K562 (cell line): ENCODE results near the gene UNC5B. TPM values are rescaled to one million over a fixed set of nuclear protein-coding genes. Genes with fewer than 3 reads are reported as not detected.

Experiments
- ATAC-seq: fragments of 200-7000 bp; cut with Tn5 transposase; 3 replicates; pipeline ENCODE4 v1.9.1; 2020; ENCODE audit warnings: moderate library complexity
- BruUV-seq: library from RNA; stranded (reverse); fragments of 400-500 nt; replicated peaks from 2 replicates; lab custom pipeline; 2021; lab: Mats Ljungman, UMichigan
- CTCF ChIA-PET: fragments of 300-600 bp; formaldehyde crosslinking; extraction: SDS; loops from one replicate; lab custom pipeline; 2021; ENCODE audit warnings: low intra/inter-chr PET ratio; lab: Yijun Ruan, JAX
- POLR2A ChIA-PET: fragments of 300-600, 350-650 bp; sonication (Branson Sonifier 250); formaldehyde crosslinking; extraction: SDS; loops from one replicate; lab custom pipeline; 2021; ENCODE audit warnings: antibody characterized with exemption, inconsistent platforms; lab: Yijun Ruan, JAX
- DNase-seq, 4 experiments: peaks; one replicate each; pipeline versions ENCODE4 v3.0.0 to v3.0.0-alpha.2; 2011 to 2018; ENCODE audit warnings: low spot score in 3 of 4, mixed read lengths in 3 of 4; ENCODE audit errors: extremely low read depth in 1 of 4
- FAIRE-seq: peaks from 2 replicates; lab custom pipeline; 2011; peaks lifted over from hg19 to GRCh38; lab: Jason Lieb, UNC
- H2AFZ ChIP-seq: 2 replicates; pipeline ENCODE4 v1.6.0; 2011; ENCODE audit warnings: low read depth, low read length, control low read depth, inconsistent platforms
- H3K27ac ChIP-seq: fragments of 200-600 bp; 3 replicates; pipeline ENCODE4 v1.8.0; 2011; ENCODE audit warnings: low read depth, mild to moderate bottlenecking, control low read depth, inconsistent platforms, low read length, moderate library complexity, mixed read lengths; ENCODE audit errors: extremely low read depth
- H3K27me3 ChIP-seq, 2 experiments: fragments of 300-600 bp in 1 of 2; 2 replicates in 1 of 2; 3 replicates in 1 of 2; pipeline versions ENCODE4 v1.6.0 to v1.8.0; 2011; ENCODE audit warnings: inconsistent platforms in 2 of 2, low read length in 2 of 2, mild to moderate bottlenecking in 1 of 2, mixed read lengths in 1 of 2, moderate library complexity in 1 of 2; ENCODE audit not compliant: control insufficient read depth in 2 of 2, insufficient read depth in 2 of 2
- H3K36me3 ChIP-seq: fragments of 300-600 bp; 3 replicates; pipeline ENCODE4 v1.8.0; 2011; ENCODE audit warnings: mild to moderate bottlenecking, low read length, inconsistent platforms; ENCODE audit not compliant: control insufficient read depth, insufficient read depth
- H3K4me1 ChIP-seq, 2 experiments: fragments of 200-600 bp in 1 of 2; replicated peaks in 1 of 2; 2 replicates in 1 of 2; 3 replicates in 1 of 2; pipeline versions ENCODE4 v1.5.1 to v1.8.0; 2011; ENCODE audit warnings: inconsistent platforms in 2 of 2, low read length in 2 of 2, mild to moderate bottlenecking in 1 of 2, mixed read lengths in 1 of 2, moderate library complexity in 1 of 2; ENCODE audit not compliant: control insufficient read depth in 2 of 2, insufficient read depth in 2 of 2
- H3K4me2 ChIP-seq: 2 replicates; pipeline ENCODE4 v1.6.1; 2011; ENCODE audit warnings: low read length, control low read depth, inconsistent platforms, mixed read lengths; ENCODE audit not compliant: insufficient read depth
- H3K4me3 ChIP-seq: fragments of 200-600 bp; sonication (generic), shearing (Covaris generic); 2 replicates; pipeline ENCODE4 v1.5.1; 2016; ENCODE audit warnings: control low read depth, inconsistent platforms
- H3K79me2 ChIP-seq: fragments of 200-600 bp; 3 replicates; pipeline ENCODE4 v1.8.0; 2011; ENCODE audit warnings: low read length, inconsistent platforms; ENCODE audit not compliant: control insufficient read depth, insufficient read depth
- H3K9ac ChIP-seq, 2 experiments: 2 replicates each; pipeline versions ENCODE4 v1.6.0 to v1.6.1; 2011; ENCODE audit warnings: low read depth in 2 of 2, low read length in 2 of 2, control low read depth in 1 of 2, inconsistent platforms in 1 of 2, mild to moderate bottlenecking in 1 of 2, mixed read lengths in 1 of 2; ENCODE audit not compliant: insufficient read depth in 1 of 2
- H3K9me1 ChIP-seq: one replicate; pipeline ENCODE4 v1.6.0; 2011; ENCODE audit warnings: inconsistent platforms, mild to moderate bottlenecking, low read length, moderate library complexity; ENCODE audit not compliant: control insufficient read depth, insufficient read depth
- H3K9me3 ChIP-seq: replicated peaks from 2 replicates; pipeline ENCODE4 v1.5.1; 2011; ENCODE audit warnings: low read depth, low read length, inconsistent platforms; ENCODE audit not compliant: control insufficient read depth, insufficient read depth
- H4K20me1 ChIP-seq: replicated peaks from 2 replicates; pipeline ENCODE4 v1.6.1; 2011; ENCODE audit warnings: low read length, inconsistent platforms, mixed read lengths; ENCODE audit not compliant: control insufficient read depth, insufficient read depth
- EGR1 ChIP-seq: fragments of 450-650 bp; conservative IDR thresholded peaks from 2 replicates; pipeline ENCODE4 v1.6.1; 2017; ENCODE audit warnings: mild to moderate bottlenecking
- MAFG ChIP-seq: fragments of 450-650 bp; conservative IDR thresholded peaks from 2 replicates; pipeline ENCODE4 v1.6.1; 2016; ENCODE audit warnings: missing genetic modification characterization, missing compliant biosample characterization
- NR2C2 ChIP-seq, 2 experiments: fragments of 200-800 bp in 1 of 2; sonication (Bioruptor generic) in 1 of 2; sonication (generic) in 1 of 2; formaldehyde crosslinking in 1 of 2; IDR thresholded peaks; 2 replicates each; pipeline versions ENCODE4 v1.6.1 to v1.8.0; 2016 to 2022; ENCODE audit warnings: mild to moderate bottlenecking in 1 of 2, missing compliant biosample characterization in 1 of 2, missing genetic modification characterization in 1 of 2, missing genetic modification reagents in 1 of 2
- WGBS: fragments of 100-300 bp; shearing (Covaris generic); methylation state at CpG from one replicate; pipeline ENCODE4 v1.1.6; 2016; ENCODE audit warnings: low coverage, mixed read lengths; ENCODE audit not compliant: insufficient coverage; ENCODE audit errors: missing lambda C conversion rate; 5-methylcytosine and 5-hydroxymethylcytosine counted together
- in situ Hi-C: fragments of 300-500 bp; cut with MboI; formaldehyde crosslinking; loops from 4 replicates; pipeline ENCODE4 v1.15.0; 2018; ENCODE audit warnings: inconsistent platforms, mixed read lengths
- intact Hi-C: fragments of 100-400 bp; cut with micrococcal nuclease; formaldehyde crosslinking; loops from 2 replicates; pipeline ENCODE4 v1.14.2; 2022
- polyA plus RNA-seq, 8 experiments: library from polyadenylated mRNA; depleted of rRNA in 4 of 8; stranded (reverse) in 5 of 8; unstranded in 3 of 8; fragments of >200 nt; fragmentation: Nextera tagmentation in 2 of 8; fragmentation: Illumina TruSeq in 1 of 8; extraction: Ambion mirVana in 2 of 8; extraction: Trizol in 1 of 8; gene quantifications; 2 replicates each; pipeline versions ENCODE4 v1.2.1 to v1.2.3, GENCODE V29; 2011 to 2014; ENCODE audit warnings: inconsistent platforms in 1 of 8, missing spikeins in 1 of 8
- total RNA-seq, 7 experiments: library from RNA; depleted of rRNA in 6 of 7; stranded (reverse); fragments of >200 nt in 6 of 7; fragmentation: Illumina TruSeq in 2 of 7; extraction: Trizol in 2 of 7; gene quantifications; 2 replicates each; pipeline versions ENCODE4 v1.2.1 to v1.2.3, GENCODE V29; 2011 to 2021; ENCODE audit warnings: low replicate concordance in 1 of 7
- TF ChIP-seq, protein P1 (sequence below): fragments of 200-800 bp; sonication (Bioruptor generic); IDR thresholded peaks from 2 replicates; pipeline ENCODE4 v1.6.1; 2017; ENCODE audit warnings: missing genetic modification characterization, missing compliant biosample characterization
- TF ChIP-seq, protein P2 (sequence below), 3 experiments: fragments of 200-800 bp in 1 of 3; sonication (Bioruptor generic) in 1 of 3; sonication (generic) in 1 of 3; formaldehyde crosslinking in 1 of 3; IDR thresholded peaks; 2 replicates each; pipeline versions ENCODE4 v1.6.1 to v1.8.0; 2016 to 2022; ENCODE audit warnings: mild to moderate bottlenecking in 2 of 3, missing compliant biosample characterization in 2 of 3, missing genetic modification characterization in 2 of 3, missing genetic modification reagents in 1 of 3

UNC5B gene
- total and polyA plus RNA-seq, 9 of the 15 experiments (the other 6 are each of a cell fraction or from before 2014, with no cell fraction given): 0.10 to 8.4 (median 2.1) TPM

DNA sequence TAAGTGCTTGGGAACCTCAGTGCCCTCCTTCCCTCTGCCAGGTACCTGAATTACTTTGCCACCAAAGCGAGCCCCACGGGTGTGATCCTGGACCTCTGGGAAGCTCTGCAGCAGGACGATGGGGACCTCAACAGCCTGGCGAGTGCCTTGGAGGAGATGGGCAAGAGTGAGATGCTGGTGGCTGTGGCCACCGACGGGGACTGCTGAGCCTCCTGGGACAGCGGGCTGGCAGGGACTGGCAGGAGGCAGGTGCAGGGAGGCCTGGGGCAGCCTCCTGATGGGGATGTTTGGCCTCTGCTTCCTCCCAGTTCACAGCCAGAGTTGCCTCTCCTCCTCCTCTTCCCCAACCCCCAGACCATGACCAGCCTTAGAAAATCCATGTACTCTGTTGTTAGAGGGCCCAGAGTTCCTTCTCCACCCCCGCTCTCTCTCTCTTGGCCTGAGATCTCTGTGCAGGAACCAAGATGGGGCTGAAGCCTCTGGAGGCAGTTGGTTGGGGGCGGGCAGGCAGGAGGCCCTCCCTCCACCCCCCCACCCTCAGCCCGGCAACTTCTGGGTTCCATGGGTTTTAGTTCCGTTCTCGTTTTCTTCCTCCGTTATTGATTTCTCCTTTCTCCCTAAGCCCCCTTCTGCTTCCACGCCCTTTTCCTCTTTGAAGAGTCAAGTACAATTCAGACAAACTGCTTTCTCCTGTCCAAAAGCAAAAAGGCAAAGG lies 86.9 kb downstream of the UNC5B start:
- Histone ChIP-seq H3K4me3 (no peak overlapping the region), H3K9me3 (no peaks in the 10 kb centered on the region), H3K27me3 (peaks cover 7 to 51% of the 10 kb centered on the region in 2 experiments; a peak in 4 of 5 replicates), H3K36me3 (no peaks in the 10 kb centered on the region), H3K79me2 (no peaks in the 10 kb centered on the region), H4K20me1 (peaks cover 9% of the 10 kb centered on the region; the same call in 1 of the 2 replicates), H3K27ac (no peak overlapping the region), H3K9ac (peak overlapping the region in 1 of 2 experiments; percentile 61; a peak in 1 of 4 replicates)
- no TSS peak for BruUV-seq
- 27% methylated on average over 13 of the region's 14 CpGs for WGBS
- CTCF ChIA-PET: no interaction called here
- intact Hi-C loops: no loop called here
- in situ Hi-C loops: no loop called here
- POLR2A ChIA-PET: no interaction called here
- TF ChIP-seq NR2C2 (CRISPR knock-in tag; IDR thresholded peaks at IDR 0.05) (no peak), NR2C2 (tag; IDR thresholded peaks at IDR 0.05) (no peak), MAFG (tag) (no peak), EGR1 (0 out of 2 replicates have a peak, but pooled peaks have one; percentile 6)
- TF ChIP-seq, protein P1, sequence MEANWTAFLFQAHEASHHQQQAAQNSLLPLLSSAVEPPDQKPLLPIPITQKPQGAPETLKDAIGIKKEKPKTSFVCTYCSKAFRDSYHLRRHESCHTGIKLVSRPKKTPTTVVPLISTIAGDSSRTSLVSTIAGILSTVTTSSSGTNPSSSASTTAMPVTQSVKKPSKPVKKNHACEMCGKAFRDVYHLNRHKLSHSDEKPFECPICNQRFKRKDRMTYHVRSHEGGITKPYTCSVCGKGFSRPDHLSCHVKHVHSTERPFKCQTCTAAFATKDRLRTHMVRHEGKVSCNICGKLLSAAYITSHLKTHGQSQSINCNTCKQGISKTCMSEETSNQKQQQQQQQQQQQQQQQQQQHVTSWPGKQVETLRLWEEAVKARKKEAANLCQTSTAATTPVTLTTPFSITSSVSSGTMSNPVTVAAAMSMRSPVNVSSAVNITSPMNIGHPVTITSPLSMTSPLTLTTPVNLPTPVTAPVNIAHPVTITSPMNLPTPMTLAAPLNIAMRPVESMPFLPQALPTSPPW (CRISPR knock-in tag): peak; percentile 45
- TF ChIP-seq, protein P2, sequence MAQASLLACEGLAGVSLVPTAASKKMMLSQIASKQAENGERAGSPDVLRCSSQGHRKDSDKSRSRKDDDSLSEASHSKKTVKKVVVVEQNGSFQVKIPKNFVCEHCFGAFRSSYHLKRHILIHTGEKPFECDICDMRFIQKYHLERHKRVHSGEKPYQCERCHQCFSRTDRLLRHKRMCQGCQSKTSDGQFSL (CRISPR knock-in tag; IDR thresholded peaks at IDR 0.05): peak; percentile 31; the same call in 1 of the 2 replicates
- TF ChIP-seq, protein P2 (tag; IDR thresholded peaks at IDR 0.05): peak in 1 of 2 experiments; percentile 14; a peak in 1 of 4 replicates
- TF ChIP-seq, all 486 proteins: peak for 3
- no peak overlapping the region for H2AFZ ChIP-seq
- no peak for DNase-seq
- H3K4me1 ChIP-seq: peaks cover 0 to 9% of the 10 kb centered on the region in 2 experiments; a peak in 1 of 5 replicates
- FAIRE-seq: no peak
- H3K9me1 ChIP-seq: no peaks in the 10 kb centered on the region
- no peak for ATAC-seq
- no peak overlapping the region for H3K4me2 ChIP-seq
